Measurements from ENCODE around the gene KIF3B.

DNA sequence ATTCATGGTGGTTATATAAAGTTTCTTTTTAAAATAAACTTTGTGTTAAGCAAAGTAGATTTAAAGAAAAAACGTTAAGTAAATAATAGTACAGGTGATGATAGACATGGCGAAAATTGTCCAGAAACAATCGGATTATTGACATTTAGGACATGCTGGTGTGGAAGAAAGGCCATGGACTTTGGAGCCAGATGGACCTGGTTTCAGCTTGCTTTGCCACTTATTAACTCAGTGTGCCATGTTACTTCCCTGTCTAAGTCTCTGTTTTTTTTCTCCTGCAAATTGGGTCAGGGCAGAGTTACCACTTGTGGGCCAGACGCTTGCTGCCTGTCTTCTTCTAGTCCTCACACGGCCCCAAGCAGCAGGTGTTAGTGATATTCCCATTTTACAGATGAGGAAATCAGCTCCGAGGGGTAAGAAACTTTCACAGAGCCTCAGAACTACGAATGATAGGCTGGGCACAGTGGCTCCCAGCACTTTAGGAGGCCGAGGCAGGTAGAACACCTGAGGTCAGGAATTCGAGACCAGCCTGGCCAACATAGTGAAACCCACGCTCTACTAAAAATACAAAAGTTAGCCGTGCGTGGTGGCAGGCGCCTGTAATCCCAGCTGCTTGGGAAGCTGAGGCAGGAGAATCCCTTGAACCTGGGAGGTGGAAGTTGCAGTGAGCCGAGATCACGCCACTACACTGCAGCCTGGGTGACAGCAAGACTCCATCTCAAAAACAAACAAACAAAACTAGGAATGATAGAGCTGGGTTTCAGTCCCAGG is 12.4 kb downstream of the KIF3B start:
- TF ChIP-seq, protein P1, sequence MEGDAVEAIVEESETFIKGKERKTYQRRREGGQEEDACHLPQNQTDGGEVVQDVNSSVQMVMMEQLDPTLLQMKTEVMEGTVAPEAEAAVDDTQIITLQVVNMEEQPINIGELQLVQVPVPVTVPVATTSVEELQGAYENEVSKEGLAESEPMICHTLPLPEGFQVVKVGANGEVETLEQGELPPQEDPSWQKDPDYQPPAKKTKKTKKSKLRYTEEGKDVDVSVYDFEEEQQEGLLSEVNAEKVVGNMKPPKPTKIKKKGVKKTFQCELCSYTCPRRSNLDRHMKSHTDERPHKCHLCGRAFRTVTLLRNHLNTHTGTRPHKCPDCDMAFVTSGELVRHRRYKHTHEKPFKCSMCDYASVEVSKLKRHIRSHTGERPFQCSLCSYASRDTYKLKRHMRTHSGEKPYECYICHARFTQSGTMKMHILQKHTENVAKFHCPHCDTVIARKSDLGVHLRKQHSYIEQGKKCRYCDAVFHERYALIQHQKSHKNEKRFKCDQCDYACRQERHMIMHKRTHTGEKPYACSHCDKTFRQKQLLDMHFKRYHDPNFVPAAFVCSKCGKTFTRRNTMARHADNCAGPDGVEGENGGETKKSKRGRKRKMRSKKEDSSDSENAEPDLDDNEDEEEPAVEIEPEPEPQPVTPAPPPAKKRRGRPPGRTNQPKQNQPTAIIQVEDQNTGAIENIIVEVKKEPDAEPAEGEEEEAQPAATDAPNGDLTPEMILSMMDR (conservative IDR thresholded peaks at IDR 0.05) = no peak
- TF ChIP-seq EZH2 (IDR thresholded peaks at IDR 0.05; ENCODE audit: low read depth) = no peak
